Kidney (tissue), 14 donors: ENCODE measurements around the gene CENPE. TPM values are rescaled to one million over a fixed set of nuclear protein-coding genes. Genes with fewer than 3 reads are reported as not detected.

Experiments
- DNase-seq, 5 donors: peaks; one replicate each; pipeline ENCODE4 v3.0.0-alpha.2; 2013 to 2020
- FAIRE-seq: peaks from 2 replicates; lab custom pipeline; 2012; peaks lifted over from hg19 to GRCh38; lab: Jason Lieb, UNC
- H3K27ac ChIP-seq, 2 donors: one replicate each; pipeline ENCODE4 v1.7.0; 2013; ENCODE audit warnings: low read depth in 2 of 2, low read length in 2 of 2, inconsistent platforms in 1 of 2
- H3K27me3 ChIP-seq: one replicate; pipeline ENCODE4 v1.7.1; 2013; ENCODE audit warnings: low read length, inconsistent platforms; ENCODE audit not compliant: control insufficient read depth, insufficient read depth
- H3K36me3 ChIP-seq, 3 donors: one replicate each; pipeline versions ENCODE4 v1.7.0 to v1.7.1; 2013; ENCODE audit warnings: low read length in 3 of 3, control low read depth in 1 of 3, inconsistent platforms in 1 of 3; ENCODE audit not compliant: insufficient read depth in 3 of 3, control insufficient read depth in 2 of 3
- H3K4me1 ChIP-seq, 3 donors: one replicate each; pipeline versions ENCODE4 v1.7.0 to v1.7.1; 2013; ENCODE audit warnings: low read length in 3 of 3, inconsistent platforms in 1 of 3, low read depth in 1 of 3; ENCODE audit not compliant: control insufficient read depth in 2 of 3, insufficient read depth in 2 of 3
- H3K4me3 ChIP-seq, 3 donors: one replicate each; pipeline versions ENCODE4 v1.7.0 to v1.8.1; 2013; ENCODE audit warnings: low read length in 3 of 3, control low read depth in 1 of 3, inconsistent platforms in 1 of 3
- H3K9ac ChIP-seq, 3 donors: one replicate each; pipeline versions ENCODE4 v1.7.0 to v1.7.1; 2013; ENCODE audit warnings: low read length in 3 of 3, control low read depth in 1 of 3, inconsistent platforms in 1 of 3
- H3K9me3 ChIP-seq, 3 donors: one replicate each; pipeline versions ENCODE4 v1.7.0 to v1.7.1; 2013; ENCODE audit warnings: low read length in 3 of 3, control low read depth in 1 of 3, inconsistent platforms in 1 of 3; ENCODE audit not compliant: control insufficient read depth in 2 of 3, insufficient read depth in 1 of 3
- CTCF ChIP-seq: IDR thresholded peaks from 3 replicates; pipeline ENCODE4 v1.5.1; 2012; ENCODE audit warnings: mild to moderate bottlenecking, moderate library complexity, borderline replicate concordance; ENCODE audit not compliant: insufficient read depth; ENCODE audit errors: extremely low read depth
- intact Hi-C: fragments of 100-400 bp; cut with DNase I; formaldehyde crosslinking; loops from one replicate; pipeline ENCODE4 v1.11.1; 2022
- polyA plus RNA-seq: library from polyadenylated mRNA; stranded (reverse); fragments of 350-450 nt; fragmentation: Illumina TruSeq; extraction: RNeasy Lipid Tissue Mini Kit (QIAGEN cat#74804); gene quantifications from one replicate; pipeline ENCODE4 v1.2.3, GENCODE V29; 2014; ENCODE audit warnings: low read depth, low replicate concordance; ENCODE audit not compliant: insufficient read depth
- total RNA-seq: library from RNA; stranded (reverse); fragmentation: NEBNext Ultra II Directional; extraction: Animal tissue kit (Norgen Biotek cat#: 25700); gene quantifications from one replicate; pipeline ENCODE4 v1.2.1, GENCODE V29; 2021
- donor health status: control.
- donor health status: control.
- donor health status: control.
- donor health status: control.
- donor health status: control.
- donor health status: DM: yes; HTN: yes; CAD: no.
- donor health status: Normal renal cell carcinoma (clear cell type).

Gene CENPE
- total and polyA plus RNA-seq, 2 donors from 2014 or later = 0.32 to 2.5 TPM

GRCh38 chr4:103098756-103099440 is 99.2 kb downstream of the CENPE start:
- Histone ChIP-seq H3K9me3 (no peaks in the 10 kb centered on the region), H3K27me3 (no peaks in the 10 kb centered on the region), H3K4me3 (peak overlapping the region; percentile 73 to 87 (median 77)), H3K9ac (peak overlapping the region; percentile 71 to 77 (median 74)), H3K4me1 (peaks cover 0 to 14% (median 6%) of the 10 kb centered on the region in 3 donors), H3K36me3 (no peaks in the 10 kb centered on the region), H3K27ac (peak overlapping the region; percentile 54 to 73)
- intact Hi-C loops = no loop called here
- TF ChIP-seq CTCF = no peak
- DNase-seq = peak in 1 of 5 donors; percentile 50
- no peak for FAIRE-seq

- H3K27ac ChIP-seq = no peak overlapping the region
These were observed 99.8 kb downstream of the CENPE start for GRCh38 chr4:103098341-103098740.

GRCh38 chr4:103097112-103097511 is 101.0 kb downstream of the CENPE start:
- TF ChIP-seq CTCF = no peak
- Histone ChIP-seq H3K27ac (peak overlapping the region in 1 of 2 donors; percentile 49), H3K27me3 (no peaks in the 10 kb centered on the region), H3K36me3 (no peaks in the 10 kb centered on the region), H3K4me1 (peaks cover 0 to 14% (median 6%) of the 10 kb centered on the region in 3 donors), H3K9ac (no peak overlapping the region), H3K4me3 (peak overlapping the region in 1 of 3 donors; percentile 77), H3K9me3 (no peaks in the 10 kb centered on the region)
- peak in 2 of 5 donors; percentile 5 to 15 for DNase-seq
- no peak for FAIRE-seq
- intact Hi-C loops = no loop called here

More at GRCh38 chr4:103098341-103098740, 99.8 kb downstream of the CENPE start:
- Histone ChIP-seq H3K9me3 (no peaks in the 10 kb centered on the region), H3K4me3 (peak overlapping the region; percentile 73 to 87 (median 77)), H3K4me1 (peaks cover 0 to 14% (median 6%) of the 10 kb centered on the region in 3 donors), H3K36me3 (no peaks in the 10 kb centered on the region), H3K27me3 (no peaks in the 10 kb centered on the region), H3K9ac (peak overlapping the region in 2 of 3 donors; percentile 71 to 74)
- intact Hi-C loops = no loop called here
- no peak for FAIRE-seq
- no peak for TF ChIP-seq CTCF
- peak in 3 of 5 donors; percentile 16 to 54 (median 41) for DNase-seq
